GM21825 (cell line): ENCODE measurements around the gene ADTRP.

ENCODE experiments used
- ATAC-seq: cut with Tn5 transposase; IDR thresholded peaks from one replicate; pipeline ENCODE4 v1.9.1; 2021; ENCODE audit warnings: mild to moderate bottlenecking, moderate library complexity; ENCODE audit not compliant: unreplicated experiment

Gene ADTRP

GRCh38 chr6:11727998-11728961 lies 50.3 kb downstream of the ADTRP start:
- ATAC-seq = no peak

- ATAC-seq = no peak
Measured at GRCh38 chr6:11727346-11727997, 51.1 kb downstream of the ADTRP start.

- ATAC-seq = no peak
Measured at GRCh38 chr6:11724286-11724685, 54.3 kb downstream of the ADTRP start.

- ATAC-seq = peak; percentile 39
Measured at GRCh38 chr6:11722805-11723631, 55.6 kb downstream of the ADTRP start.

- no peak for ATAC-seq
Measured at GRCh38 chr6:11722220-11722619, 56.4 kb downstream of the ADTRP start.

GRCh38 chr6:11718463-11718862 lies 60.1 kb downstream of the ADTRP start:
- ATAC-seq = no peak

GRCh38 chr6:11718031-11718430 lies 60.6 kb downstream of the ADTRP start:
- no peak for ATAC-seq

- no peak for ATAC-seq
Measured at GRCh38 chr6:11714798-11715285, 63.8 kb downstream of the ADTRP start.

- ATAC-seq = peak; percentile 55
Measured at GRCh38 chr6:11714116-11714797, 64.3 kb downstream of the ADTRP start.

- no peak for ATAC-seq
Measured at GRCh38 chr6:11712760-11713159, 65.8 kb downstream of the ADTRP start.

GRCh38 chr6:11711984-11712711 lies 66.5 kb downstream of the ADTRP start:
- ATAC-seq = no peak

- no peak for ATAC-seq
Measured at GRCh38 chr6:11711003-11711983, 67.3 kb downstream of the ADTRP start.

GRCh38 chr6:11710311-11710761 lies 68.3 kb downstream of the ADTRP start:
- no peak for ATAC-seq

- ATAC-seq = no peak
Measured at GRCh38 chr6:11706171-11706570, 72.4 kb downstream of the ADTRP start.

- no peak for ATAC-seq
Measured at GRCh38 chr6:11705483-11705882, 73.1 kb downstream of the ADTRP start.

- no peak for ATAC-seq
Measured at GRCh38 chr6:11705069-11705468, 73.5 kb downstream of the ADTRP start.

- ATAC-seq = no peak
Measured at GRCh38 chr6:11703725-11704124, 74.9 kb downstream of the ADTRP start.

- no peak for ATAC-seq
Measured at GRCh38 chr6:11702500-11703130, 76.0 kb downstream of the ADTRP start.
